ENCODE measurements around the gene MCC.

MCC gene

GRCh38 chr5:113394658-113395057, 93.6 kb downstream of the MCC start:
- TF ChIP-seq SP1 (IDR thresholded peaks at IDR 0.05) (no peak), ARNT (IDR thresholded peaks at IDR 0.05) (no peak), PKNOX1 (IDR thresholded peaks at IDR 0.05) (no peak), ELF4 (IDR thresholded peaks at IDR 0.05) (no peak), BHLHE40 (IDR thresholded peaks at IDR 0.05; ENCODE audit: borderline replicate concordance) (no peak), SUZ12 (IDR thresholded peaks at IDR 0.05) (no peak), ZNF384 (IDR thresholded peaks at IDR 0.05) (no peak), LEF1 (IDR thresholded peaks at IDR 0.05; ENCODE audit: borderline replicate concordance) (no peak), HDGF (IDR thresholded peaks at IDR 0.05; ENCODE audit: borderline replicate concordance) (no peak), CTBP1 (IDR thresholded peaks at IDR 0.05; ENCODE audit: borderline replicate concordance) (no peak), TARDBP (IDR thresholded peaks at IDR 0.05) (no peak), L3MBTL2 (conservative IDR thresholded peaks at IDR 0.05) (no peak), FOXA1 (IDR thresholded peaks at IDR 0.05) (no peak), NFRKB (IDR thresholded peaks at IDR 0.05) (no peak), FOXM1 (IDR thresholded peaks at IDR 0.05; ENCODE audit: borderline replicate concordance) (no peak), FOXK2 (IDR thresholded peaks at IDR 0.05) (no peak)
- DNase-seq (ENCODE audit: extremely low spot score), result no peak
- POLR2A ChIA-PET, result no interaction called here
- CTCF ChIA-PET, result interaction anchor here (0.6 to 1.0 kb wide), 2 partner anchors 15 to 153 kb away, joined by 3 to 4 read pairs; no protein-coding TSS in a partner anchor

GRCh38 chr5:113390224-113390623, 98.0 kb downstream of the MCC start:
- ChIA-PET CTCF (interaction anchor here (0.7 kb wide), 1 partner anchor 124 kb away, joined by 5 read pairs; no protein-coding TSS in a partner anchor), POLR2A (no interaction called here)
- DNase-seq (ENCODE audit: extremely low spot score), result no peak
- TF ChIP-seq SUZ12 (IDR thresholded peaks at IDR 0.05) (no peak), BHLHE40 (IDR thresholded peaks at IDR 0.05; ENCODE audit: borderline replicate concordance) (no peak), ELF4 (IDR thresholded peaks at IDR 0.05) (no peak), FOXM1 (IDR thresholded peaks at IDR 0.05; ENCODE audit: borderline replicate concordance) (no peak), HDGF (IDR thresholded peaks at IDR 0.05; ENCODE audit: borderline replicate concordance) (no peak), FOXK2 (IDR thresholded peaks at IDR 0.05) (no peak)

GRCh38 chr5:113389116-113389515, 99.1 kb downstream of the MCC start:
- DNase-seq (ENCODE audit: extremely low spot score), result no peak
- no peak for TF ChIP-seq FOXK2 (IDR thresholded peaks at IDR 0.05)
- no peak for TF ChIP-seq ELF4 (IDR thresholded peaks at IDR 0.05)
- TF ChIP-seq ARNT (IDR thresholded peaks at IDR 0.05), result no peak
- no peak for TF ChIP-seq LEF1 (IDR thresholded peaks at IDR 0.05; ENCODE audit: borderline replicate concordance)
- TF ChIP-seq BHLHE40 (IDR thresholded peaks at IDR 0.05; ENCODE audit: borderline replicate concordance), result no peak
- no peak for TF ChIP-seq FOXA1 (IDR thresholded peaks at IDR 0.05)
- TF ChIP-seq SUZ12 (IDR thresholded peaks at IDR 0.05), result no peak
- TF ChIP-seq FOXM1 (IDR thresholded peaks at IDR 0.05; ENCODE audit: borderline replicate concordance), result no peak
- TF ChIP-seq TARDBP (IDR thresholded peaks at IDR 0.05), result no peak
- TF ChIP-seq CTBP1 (IDR thresholded peaks at IDR 0.05; ENCODE audit: borderline replicate concordance), result no peak
- ChIA-PET POLR2A (no interaction called here), CTCF (interaction anchor here (1.6 kb wide), 1 partner anchor 10 kb away, joined by 7 read pairs; no protein-coding TSS in a partner anchor)

GRCh38 chr5:113387844-113388243, 100.4 kb downstream of the MCC start:
- TF ChIP-seq FOXK2 (IDR thresholded peaks at IDR 0.05) (no peak), NFRKB (IDR thresholded peaks at IDR 0.05) (no peak), BHLHE40 (IDR thresholded peaks at IDR 0.05; ENCODE audit: borderline replicate concordance) (no peak), SUZ12 (IDR thresholded peaks at IDR 0.05) (no peak), LEF1 (IDR thresholded peaks at IDR 0.05; ENCODE audit: borderline replicate concordance) (no peak)
- no peak for DNase-seq (ENCODE audit: extremely low spot score)
- ChIA-PET CTCF (no interaction called here), POLR2A (no interaction called here)

- ChIA-PET CTCF (interaction anchor here (0.9 kb wide), 1 partner anchor 13 kb away, joined by 3 read pairs; no protein-coding TSS in a partner anchor), POLR2A (interaction anchor here (1.0 kb wide), 1 partner anchor 103 kb away, joined by 4 read pairs; the partner anchor contains the start of gene MCC)
- TF ChIP-seq L3MBTL2 (conservative IDR thresholded peaks at IDR 0.05), result no peak
- TF ChIP-seq FOXK2 (IDR thresholded peaks at IDR 0.05), result no peak
- TF ChIP-seq CTBP1 (IDR thresholded peaks at IDR 0.05; ENCODE audit: borderline replicate concordance), result no peak
- TF ChIP-seq TARDBP (IDR thresholded peaks at IDR 0.05), result no peak
- no peak for TF ChIP-seq ARNT (IDR thresholded peaks at IDR 0.05)
- no peak for TF ChIP-seq SUZ12 (IDR thresholded peaks at IDR 0.05)
- TF ChIP-seq ZNF384 (IDR thresholded peaks at IDR 0.05), result no peak
- no peak for TF ChIP-seq ELF4 (IDR thresholded peaks at IDR 0.05)
- TF ChIP-seq FOXA1 (IDR thresholded peaks at IDR 0.05), result no peak
- no peak for TF ChIP-seq PKNOX1 (IDR thresholded peaks at IDR 0.05)
- no peak for TF ChIP-seq LEF1 (IDR thresholded peaks at IDR 0.05; ENCODE audit: borderline replicate concordance)
- no peak for TF ChIP-seq HDGF (IDR thresholded peaks at IDR 0.05; ENCODE audit: borderline replicate concordance)
- no peak for TF ChIP-seq NFRKB (IDR thresholded peaks at IDR 0.05)
- TF ChIP-seq SP1 (IDR thresholded peaks at IDR 0.05), result no peak
- no peak for DNase-seq (ENCODE audit: extremely low spot score)
These were observed 103.4 kb downstream of the MCC start for GRCh38 chr5:113384782-113385285.

- no peak for DNase-seq (ENCODE audit: extremely low spot score)
- TF ChIP-seq SUZ12 (IDR thresholded peaks at IDR 0.05) (no peak), ZNF384 (IDR thresholded peaks at IDR 0.05) (no peak), FOXK2 (IDR thresholded peaks at IDR 0.05) (no peak), FOXM1 (IDR thresholded peaks at IDR 0.05; ENCODE audit: borderline replicate concordance) (no peak), ARNT (IDR thresholded peaks at IDR 0.05) (no peak), LEF1 (IDR thresholded peaks at IDR 0.05; ENCODE audit: borderline replicate concordance) (no peak), TARDBP (IDR thresholded peaks at IDR 0.05) (no peak), NFRKB (IDR thresholded peaks at IDR 0.05) (no peak), HDGF (IDR thresholded peaks at IDR 0.05; ENCODE audit: borderline replicate concordance) (no peak)
- POLR2A ChIA-PET, result no interaction called here
- CTCF ChIA-PET, result no interaction called here
These were observed 105.5 kb downstream of the MCC start for GRCh38 chr5:113382731-113383130.

- no peak for TF ChIP-seq LEF1 (IDR thresholded peaks at IDR 0.05; ENCODE audit: borderline replicate concordance)
- no peak for DNase-seq (ENCODE audit: extremely low spot score)
- ChIA-PET POLR2A (interaction anchor here (1.4 kb wide), 1 partner anchor 107 kb away, joined by 3 read pairs; the partner anchor contains the start of gene MCC), CTCF (interaction anchor here (0.6 kb wide), 1 partner anchor 230 kb away, joined by 3 read pairs; no protein-coding TSS in a partner anchor)
These were observed 106.5 kb downstream of the MCC start for GRCh38 chr5:113381791-113382190.
